Activated CD4-positive, alpha-beta T cell treated with anti-CD3 and anti-CD28 coated beads, Interleukin-2, amount 50 U/mL, for 48 hours (primary cell): ENCODE data around the gene CASP4.
"Not testable (repeated sequence)": the region's sequence is repeated elsewhere in the genome, so short reads cannot be mapped to it uniquely, and the experiment has no call there.

Experiments used
- DNase-seq, 2 experiments: peaks; one replicate each; pipeline ENCODE4 v3.0.0-alpha.2; 2020

CASP4 gene

DNA sequence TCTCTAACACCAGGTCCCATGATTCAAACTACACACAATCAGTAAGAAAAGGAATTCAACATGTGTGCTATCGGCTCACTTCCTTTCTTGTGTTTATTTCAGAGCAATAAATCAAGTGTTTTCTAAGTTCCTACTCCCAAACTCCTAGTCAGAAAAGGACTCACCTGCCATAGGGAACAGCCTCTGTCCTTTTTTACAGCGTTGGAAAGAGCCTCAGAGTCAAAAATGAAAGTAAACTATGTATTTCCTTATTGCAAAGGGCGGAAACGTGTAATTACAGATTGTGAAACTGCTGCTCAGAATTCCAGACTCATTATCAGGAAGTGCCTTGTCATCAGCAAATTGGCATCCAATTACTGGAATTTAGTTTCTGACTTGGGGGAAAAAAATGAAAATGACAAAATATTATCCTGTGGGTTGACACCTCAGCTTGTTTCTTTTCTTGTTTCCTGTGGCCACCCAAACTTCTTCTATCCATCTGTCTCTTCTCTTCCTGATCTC is at the start of gene CASP4:
Gene CASP4, minus strand, starts transcription at position 220 of the 501 bp plus-strand sequence. Its CDS starts 49 bp downstream, at position 171.
- DNase-seq = no peak

DNA sequence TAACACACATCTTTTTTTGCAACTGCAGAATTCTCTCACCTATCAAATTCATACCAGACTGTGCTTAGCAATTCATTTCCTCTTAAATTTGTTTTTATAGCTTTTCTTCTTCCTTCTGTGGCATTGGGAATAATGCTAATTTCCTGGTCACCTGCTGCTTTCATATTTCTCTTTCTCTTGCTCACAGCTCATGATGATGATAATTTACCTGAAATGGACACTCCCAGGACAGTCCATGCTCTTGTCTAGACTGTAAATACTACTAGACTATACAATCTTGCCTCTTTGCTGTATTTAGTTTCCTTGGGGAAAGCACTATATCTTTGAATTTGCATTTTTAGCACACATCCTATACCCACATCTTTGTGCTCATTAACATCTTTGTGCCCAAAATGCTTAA is 39.1 kb upstream of the CASP4 start:
- DNase-seq = no peak

DNA sequence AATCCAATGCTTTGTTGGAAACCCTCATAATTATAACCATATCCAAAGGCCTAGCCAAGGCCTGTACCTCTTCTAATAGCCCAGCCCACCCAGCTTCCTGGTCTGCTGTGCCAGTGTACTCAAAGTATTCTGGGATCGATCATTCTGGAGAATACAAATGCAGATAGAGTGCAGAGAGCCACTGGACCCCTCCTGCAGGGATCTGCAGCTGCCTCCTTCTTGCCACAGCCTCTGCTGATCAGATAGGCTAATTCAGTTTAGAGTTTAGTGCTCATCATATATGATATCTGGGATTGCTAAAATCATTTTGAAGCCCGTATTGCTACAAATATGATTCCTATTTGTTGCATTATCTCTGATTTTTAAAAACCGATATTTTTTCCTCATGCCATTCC is 37.1 kb upstream of the CASP4 start:
- no peak for DNase-seq

DNA sequence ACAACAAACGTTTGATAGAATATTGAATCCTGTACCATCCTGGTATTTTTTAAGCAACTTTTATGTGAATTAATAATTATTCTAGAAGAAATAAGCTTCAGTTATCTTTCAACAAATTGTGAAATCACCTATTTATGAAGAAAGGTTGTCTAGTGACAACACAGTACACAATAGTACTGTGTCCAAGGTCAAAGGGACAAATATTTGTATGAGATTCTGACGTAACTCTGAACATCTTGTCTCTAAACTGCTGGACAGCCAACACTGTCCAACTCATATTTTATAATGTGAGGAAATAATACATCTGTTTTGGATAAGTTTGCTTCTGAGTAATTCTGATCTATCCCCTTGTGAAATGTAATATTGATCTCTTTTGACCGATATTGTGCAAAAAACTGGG is 35.6 kb upstream of the CASP4 start:
- DNase-seq = no peak

DNA sequence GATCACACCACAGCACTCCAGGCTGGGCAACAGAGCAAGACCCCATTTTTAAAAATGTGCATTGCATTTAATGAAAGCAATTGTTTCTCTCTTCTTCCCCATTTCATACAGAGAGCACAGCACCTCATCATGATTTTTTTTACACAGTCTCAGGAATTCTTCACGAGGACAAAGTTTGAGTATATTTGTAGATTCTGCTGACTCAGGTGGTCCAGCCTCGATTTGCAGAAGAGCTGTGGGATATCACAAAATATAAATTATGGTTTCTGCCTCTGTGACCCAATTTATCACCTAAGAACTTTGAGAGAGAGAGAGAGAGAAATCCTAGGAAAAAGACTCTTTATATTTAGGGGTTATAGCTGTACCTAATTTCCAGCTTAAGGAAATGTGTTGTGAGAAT is 34.8 kb upstream of the CASP4 start:
- no peak for DNase-seq

DNA sequence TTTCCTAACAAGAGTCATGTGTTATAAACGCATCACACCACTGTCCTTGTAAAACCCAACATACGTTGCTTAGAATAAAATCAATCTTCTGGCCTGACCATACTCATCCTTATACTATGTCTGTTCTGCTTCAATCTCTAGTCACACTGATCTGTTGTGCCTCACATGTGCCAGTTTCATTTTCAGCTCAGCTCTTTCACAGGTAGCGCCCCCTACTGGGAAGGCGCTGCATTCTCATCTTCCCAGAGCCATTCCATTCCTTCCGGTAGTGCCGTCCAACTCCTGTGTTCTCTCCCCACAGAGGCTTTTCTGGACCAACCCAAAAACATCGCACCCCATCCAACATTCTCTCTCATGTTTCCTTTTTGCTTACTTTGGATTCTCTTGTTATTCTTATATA is 32.4 kb upstream of the CASP4 start:
- peak; percentile 50 to 67 for DNase-seq

DNA sequence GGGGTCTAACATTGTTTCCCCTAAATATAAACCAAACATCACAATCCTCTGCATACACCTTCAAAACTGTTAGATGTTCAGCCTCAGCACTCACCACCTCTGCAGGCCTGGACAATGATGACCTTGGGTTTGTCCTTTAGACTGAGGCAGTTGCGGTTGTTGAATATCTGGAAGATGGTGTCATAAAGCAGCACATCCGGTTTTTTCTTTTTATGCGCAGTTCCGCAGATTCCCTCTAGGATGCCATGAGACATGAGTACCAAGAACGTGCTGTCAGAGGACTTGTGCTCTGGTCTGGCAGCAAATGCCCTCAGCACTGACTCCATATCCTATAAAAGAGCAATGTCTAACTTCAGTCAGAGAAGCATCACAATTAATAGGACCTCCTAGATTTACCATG is 31.8 kb upstream of the CASP4 start:
- peak in 1 of 2 experiments; percentile 8 for DNase-seq

DNA sequence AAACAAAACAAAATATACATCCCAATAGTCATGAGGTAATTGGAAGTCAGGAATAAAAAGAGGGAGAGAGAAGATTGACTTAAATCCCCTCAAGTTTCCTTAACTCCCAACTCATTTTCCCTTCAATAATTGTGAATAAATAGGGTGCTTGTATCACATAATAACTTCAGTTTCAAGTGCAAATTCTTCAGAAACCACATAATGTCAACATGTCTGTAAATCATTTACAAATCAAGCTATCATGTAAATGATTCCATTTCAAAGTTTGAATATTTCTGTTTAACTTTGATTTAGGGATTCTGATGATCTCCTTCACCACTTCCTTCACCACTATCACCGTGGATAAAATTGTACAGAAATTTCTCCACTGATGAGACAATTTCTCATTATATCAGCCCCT is 31.3 kb upstream of the CASP4 start:
- DNase-seq = no peak

DNA sequence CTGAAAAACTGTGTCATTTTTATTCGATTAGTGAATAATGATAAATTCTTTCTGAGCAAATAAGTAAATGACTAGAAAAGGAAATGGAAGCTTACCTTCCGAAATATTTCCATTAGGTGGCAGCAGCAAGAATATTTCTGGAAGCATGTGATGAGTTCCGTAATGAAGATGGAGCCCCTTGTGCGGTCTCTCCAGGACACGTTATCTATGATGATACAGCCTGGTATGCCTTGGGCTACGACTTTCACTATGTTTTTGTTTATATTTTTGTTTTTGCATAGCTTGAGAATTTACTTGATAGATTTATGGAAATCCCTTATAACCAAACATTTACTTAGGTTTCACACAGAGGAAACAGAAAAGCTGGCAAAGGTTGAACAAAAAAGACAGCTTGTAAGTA is 28.9 kb upstream of the CASP4 start:
- DNase-seq = no peak

DNA sequence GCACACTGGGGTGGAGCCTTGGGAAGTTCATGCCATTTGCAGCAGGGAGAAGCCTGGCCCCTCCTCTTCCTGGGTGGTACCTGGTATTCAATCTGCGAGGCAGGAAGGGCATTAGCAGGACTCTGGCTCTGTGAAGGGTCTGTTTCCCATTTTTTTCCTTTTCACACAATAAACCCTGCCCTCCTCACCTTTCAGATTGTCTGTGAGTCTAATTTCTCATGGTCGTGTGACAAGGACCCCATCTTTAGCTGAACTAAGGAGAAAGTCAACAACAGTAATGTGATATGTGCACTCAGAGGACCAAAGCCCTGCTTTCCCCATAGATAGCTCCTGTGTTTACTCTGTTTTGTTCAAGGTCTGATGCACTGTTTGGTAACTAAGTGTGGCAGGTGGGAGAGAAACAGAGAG is 26.6 kb upstream of the CASP4 start:
- no peak for DNase-seq

DNA sequence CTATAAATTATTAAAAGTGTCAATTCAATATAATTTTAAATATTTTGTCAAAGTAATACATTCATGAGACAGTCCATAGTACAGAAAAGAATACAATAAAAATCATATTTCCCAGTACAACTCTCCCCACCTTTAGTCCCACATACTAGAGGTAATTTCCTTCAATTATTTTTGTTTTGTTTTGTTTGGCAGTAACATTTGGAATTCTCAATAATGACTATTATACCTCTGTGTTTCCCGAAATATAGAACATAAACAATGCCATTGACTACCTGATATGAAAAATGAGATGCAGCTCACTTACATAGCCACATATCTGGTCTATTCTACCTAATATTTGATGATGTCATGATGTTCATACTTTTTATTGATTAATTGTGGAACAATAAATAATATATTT is 24.4 kb upstream of the CASP4 start:
- no peak for DNase-seq

DNA sequence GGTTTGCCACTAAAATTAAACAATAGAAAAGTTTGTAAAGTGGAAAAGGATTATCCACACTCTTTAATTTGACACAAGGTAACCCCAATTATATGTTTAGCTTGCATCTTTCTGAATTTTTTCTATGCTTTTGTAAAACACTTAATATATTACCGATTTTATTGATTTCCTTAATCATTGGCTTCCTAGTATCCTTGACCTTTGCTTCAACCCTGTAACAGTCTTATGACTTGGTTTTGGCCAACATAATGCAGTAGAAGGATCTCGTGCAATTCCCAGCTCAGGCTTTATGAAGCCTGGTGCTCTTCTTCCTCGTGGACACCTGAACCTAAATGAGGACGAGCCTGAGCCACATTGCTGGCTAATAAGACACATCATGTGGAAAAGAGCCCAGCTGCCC is 23.6 kb upstream of the CASP4 start:
- no peak for DNase-seq

DNA sequence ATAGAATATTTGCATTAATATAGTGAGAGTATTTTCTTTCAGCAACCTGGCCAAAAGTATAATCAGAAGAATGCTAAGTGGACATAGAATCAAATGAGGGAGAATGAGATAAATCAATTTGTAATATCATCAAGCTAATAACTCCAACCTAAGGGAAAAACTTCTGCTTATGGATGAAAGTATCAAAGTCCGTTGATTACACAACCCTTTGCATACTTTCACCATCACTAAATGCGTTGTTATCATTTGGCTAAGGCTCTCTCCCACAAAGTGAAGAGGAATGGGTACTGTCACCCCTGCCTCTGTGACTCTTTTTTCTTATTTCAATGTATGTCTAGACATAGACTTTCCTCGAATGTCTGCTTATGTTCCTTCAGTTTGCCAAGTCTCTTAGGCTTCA is 16.4 kb upstream of the CASP4 start:
- no peak for DNase-seq

DNA sequence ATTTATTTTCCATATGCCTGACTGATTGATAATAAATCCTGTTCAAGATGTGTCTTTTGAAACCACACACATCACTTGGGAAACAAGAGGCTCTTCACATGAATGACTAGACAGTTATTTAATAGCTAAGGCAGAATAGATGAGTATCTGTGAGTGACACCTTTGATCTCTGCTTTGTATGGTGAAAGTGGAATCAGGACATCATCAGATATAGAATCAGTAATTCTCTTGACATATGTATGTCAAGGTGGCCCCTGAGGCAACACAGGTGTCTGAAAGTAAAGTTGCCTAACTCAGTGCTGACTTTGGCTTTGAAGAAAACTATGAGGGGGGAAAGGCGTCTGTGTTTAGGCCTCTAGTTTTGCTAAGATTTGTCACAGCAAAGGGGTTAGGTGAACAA is 11.5 kb upstream of the CASP4 start:
- no peak for DNase-seq

DNA sequence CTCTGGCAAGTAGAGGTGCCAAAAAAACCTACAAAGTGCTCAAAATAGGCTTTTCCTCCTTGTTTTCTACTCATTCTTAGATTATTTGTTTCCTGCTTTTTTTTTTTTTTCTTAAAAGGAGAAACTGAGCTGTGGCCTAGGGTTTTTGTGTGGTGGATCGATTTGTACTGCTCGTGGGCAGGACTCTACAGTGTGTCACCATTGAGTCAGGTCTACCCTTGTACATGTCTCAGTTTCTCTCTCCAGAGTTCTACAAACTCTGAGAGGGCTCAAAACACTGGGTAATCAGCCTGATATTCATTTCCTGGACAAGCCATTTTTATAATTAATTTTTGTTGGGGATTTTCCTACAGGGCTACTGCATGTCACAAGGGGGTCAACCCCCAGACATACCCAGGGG is 5.2 kb upstream of the CASP4 start:
- DNase-seq = no peak

DNA sequence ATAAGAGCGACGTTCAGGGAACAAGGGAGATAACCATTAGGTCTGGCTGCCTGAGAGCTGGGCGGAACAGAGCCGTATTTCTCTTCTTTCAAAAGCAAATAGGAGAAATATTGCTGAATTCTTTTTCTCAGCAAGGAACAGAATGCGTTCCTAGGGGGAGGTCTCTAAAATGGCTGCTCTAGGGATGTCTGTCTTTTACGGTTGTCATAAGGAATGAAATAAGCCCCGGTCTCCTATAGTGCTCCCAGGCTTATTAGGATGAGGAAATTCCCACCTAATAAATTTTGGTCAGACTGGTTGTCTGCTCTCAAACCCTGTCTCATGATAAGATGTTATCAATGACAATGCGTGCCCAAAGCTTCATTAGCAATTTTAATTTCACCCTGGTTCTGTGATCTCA is 4.5 kb upstream of the CASP4 start:
- not testable (repeated sequence) for DNase-seq

DNA sequence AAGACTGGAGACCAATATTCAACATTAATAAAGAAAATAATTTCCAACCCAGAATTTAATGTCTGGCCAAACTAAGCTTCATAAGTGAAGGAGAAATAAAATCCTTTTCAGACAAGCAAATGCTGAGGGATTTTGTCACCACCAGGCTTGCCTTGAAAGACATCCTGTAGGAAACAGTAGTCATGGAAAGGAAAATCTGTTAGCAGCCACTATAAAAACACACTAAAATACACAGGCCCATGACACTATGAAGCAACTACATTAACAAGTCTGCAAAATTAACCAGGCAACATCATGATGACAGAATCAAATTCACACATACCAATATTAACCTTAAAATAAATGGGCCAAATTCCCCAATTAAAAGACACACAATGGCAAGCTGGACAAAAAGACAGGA is 2.4 kb upstream of the CASP4 start:
- DNase-seq = no peak

DNA sequence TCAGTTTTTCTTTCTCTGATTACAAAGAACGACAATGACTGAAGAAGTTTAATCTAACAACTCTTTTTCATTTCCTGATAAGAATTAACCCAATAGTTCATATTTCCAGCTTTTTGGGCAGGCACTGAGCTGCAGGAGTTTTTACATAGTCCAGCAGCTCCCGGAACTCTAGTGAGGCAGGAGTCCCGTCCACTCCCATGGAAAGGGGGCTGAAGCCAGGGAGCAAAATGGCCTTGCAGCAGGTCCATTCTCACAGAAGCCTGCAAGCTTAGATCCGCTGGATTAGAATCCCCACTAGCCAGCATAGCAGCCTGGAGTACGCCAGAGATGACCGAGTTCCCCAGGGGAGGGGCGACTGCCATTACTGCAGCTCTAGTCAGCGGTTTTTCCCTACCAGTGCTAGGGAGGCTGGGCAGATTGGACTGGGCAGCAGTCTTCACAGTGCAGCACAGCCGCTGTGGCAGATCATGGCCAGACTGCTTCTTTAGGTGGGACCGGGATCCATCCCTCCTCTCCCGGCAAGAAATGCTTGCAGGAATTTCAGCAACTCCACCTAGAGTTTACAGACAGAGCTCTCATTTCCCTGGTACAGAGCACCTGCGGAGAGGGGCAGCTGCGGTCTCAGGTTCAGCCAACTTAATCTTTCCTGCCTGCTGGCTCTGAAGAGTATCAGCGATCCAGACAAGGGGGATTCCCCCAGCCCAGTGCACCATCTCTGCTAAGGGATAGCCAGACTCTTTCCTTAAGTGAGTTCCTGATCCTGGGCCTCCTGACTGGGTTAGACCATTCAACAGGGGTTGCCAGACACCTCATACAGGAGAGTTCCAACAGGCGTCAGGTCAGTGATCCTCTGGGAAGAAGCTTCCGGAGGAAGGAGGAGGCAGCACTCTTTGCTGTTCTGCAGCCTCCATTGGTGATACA is 742 bp upstream of the CASP4 start:
- DNase-seq = no peak

DNA sequence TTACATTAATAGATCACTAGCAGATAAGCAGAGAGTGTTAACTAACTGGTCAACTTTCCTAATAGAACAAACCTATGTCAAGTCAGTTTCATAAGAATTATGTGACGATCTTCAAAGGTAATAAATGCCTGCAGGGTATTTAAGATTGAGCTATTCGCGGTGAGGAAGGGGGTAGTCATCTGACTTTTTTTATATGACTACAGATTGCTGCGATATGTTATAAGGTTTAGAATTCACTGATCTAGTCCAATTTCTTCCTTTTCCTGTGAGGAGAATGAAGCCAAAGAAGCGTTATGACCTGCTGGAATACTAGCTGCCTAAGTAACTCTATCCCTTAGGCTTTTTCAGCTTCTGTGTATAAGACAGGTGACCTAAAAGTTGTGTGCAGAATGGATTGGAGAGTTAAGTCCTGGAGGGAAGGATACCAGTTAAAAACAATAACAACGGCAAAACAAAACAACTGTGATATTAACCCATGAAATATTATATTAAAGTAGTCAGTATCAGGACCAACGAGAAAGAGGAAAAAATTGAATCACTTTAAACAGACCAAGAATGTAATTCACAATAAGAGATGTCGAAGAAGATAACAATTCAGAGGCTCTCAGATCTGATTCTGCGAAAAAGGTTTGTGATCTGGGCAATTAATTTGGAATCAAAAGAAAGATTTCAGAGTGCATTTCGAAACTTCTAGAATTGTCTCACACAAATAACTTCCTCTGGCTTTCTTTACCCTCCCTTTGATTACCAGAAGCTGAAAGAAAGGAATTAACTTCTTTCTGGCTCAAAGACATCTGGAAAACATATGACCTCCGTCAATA is 630 bp downstream of the CASP4 start:
- DNase-seq = no peak

DNA sequence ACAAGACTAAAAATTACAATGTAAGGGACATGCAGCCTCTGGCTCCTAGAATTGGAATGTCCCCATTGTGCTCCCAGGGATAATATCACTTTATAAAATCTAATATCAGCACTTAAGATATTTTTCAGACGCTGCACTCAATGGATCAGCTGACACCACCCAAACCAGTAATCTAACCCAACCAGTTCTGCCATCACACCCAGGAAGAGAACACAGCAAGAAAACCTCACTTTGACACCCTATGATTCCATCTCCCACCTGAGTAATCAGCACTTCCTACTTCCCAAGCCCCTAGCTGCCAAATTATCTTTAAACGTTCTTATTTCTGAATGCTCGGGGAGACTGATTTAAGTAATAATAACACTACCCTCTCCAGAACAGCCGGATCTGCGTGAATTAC is 2.6 kb downstream of the CASP4 start:
- DNase-seq = no peak

DNA sequence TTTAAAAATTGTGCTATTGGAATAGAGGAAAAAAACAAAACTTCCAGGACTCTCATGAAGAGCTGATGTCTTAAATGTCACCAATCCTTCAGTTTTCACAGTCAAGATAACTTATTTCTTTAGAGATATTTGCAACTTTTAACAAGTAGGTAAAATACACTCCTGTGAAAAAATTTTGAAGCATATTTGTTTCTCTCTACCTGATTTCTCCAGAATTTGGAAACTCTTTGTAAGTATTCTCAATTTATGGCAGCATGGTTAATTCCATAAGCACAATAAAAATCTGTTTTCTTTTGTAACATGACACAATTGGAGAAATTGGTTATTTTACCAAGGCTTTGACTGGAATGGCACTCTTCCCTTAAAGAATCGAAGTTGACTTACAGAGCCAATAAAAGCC is 4.1 kb downstream of the CASP4 start:
- DNase-seq = no peak

DNA sequence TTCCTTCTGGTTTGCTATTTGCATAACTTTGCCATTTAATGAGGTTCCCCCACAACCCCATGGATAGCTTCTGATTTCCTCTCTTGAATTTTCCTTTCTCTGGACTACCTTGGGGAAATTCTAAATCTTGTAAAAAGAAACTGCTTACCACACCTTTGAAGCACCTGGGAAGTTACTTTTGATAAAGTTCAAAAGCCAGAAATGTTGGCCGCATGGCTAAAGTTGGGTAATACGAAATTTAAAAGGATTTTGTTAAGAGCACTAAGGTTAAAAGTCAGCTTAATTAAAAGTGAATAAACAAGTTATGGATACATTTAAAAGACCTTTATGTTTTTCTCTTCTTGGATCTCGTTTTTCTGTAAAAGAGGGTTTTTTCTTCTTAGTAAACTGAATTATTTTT is 5.5 kb downstream of the CASP4 start:
- DNase-seq = no peak

DNA sequence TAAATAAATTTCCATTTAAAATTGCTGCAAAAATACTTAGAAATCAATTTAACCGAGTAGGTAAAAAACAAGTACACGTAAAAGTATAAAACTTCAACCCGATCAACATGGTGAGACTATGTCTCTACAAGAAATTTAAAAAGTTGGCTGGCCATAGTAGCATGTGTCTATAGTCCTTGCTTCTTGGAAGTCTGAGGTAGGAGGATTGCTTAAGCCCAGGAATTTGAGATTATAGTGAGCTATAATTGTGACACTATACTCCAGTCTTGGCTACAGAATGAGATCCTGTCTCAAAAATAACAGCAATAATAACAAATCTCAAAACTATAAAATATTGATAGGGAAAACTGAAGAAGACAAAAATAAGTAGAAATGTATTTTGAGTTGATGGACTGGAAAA is 11.1 kb downstream of the CASP4 start:
- DNase-seq = no peak

DNA sequence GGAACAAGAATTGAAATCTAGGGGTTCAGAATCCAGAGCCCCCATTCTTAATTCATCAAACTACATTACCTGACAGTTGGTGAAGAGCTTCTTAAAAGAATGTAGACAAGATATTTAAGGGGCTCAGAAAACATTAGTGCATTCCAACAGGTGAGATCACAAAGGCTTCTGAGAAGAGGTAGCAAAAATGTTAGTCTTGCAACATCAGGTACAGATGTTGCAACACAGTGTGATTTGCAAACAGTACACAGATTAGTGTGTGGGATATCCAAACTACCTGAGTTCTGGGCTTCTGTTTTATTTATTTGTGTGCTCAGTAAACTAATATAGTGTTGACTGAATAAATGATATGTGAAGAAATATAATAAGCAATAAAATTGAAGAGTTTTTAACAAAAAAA is 11.8 kb downstream of the CASP4 start:
- DNase-seq = no peak
